GM15510 (cell line): ENCODE data around the gene TMPRSS5.

Source experiments
- POLR2A ChIP-seq: IDR thresholded peaks from 3 replicates; pipeline ENCODE4 v1.6.1; 2011; ENCODE audit warnings: borderline replicate concordance; ENCODE audit not compliant: insufficient read length; ENCODE audit errors: extremely low read depth

Gene TMPRSS5

DNA sequence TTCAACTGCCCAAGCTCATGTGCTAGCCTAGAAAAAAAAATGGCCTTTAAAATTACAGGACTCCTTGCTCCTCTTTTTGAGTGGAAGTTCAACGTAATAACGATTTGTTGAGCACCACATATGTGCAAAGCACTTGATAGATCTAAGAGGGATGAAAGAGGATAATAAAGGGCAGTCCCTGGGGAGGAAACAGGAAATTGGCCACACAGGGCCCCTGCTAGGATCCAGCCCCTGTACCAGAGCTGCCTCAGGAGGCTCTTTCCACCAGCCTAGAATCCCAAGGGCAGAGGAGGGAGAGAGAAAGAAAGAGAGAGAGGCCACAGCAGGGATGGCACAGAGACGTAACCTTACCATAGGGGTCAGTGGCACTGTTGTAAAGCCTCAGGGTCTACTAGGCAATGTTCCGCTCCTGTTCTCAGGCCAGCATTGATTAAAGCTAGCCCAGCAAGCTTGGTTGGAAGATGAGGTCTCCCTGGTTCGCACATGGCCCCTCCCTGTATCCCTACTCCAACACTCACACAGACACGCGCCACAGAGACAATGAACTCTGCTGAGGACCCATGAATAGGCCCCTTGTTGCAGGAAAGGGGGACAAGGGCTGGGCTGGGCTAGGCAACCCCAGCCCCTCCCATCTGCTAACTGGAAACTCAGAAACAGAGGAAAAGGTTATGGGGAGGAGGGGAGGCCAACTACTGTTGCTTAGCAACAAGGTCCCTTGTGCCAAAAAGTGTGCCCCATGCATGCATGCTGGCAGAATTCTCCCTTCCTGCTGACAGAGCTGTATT, at the start of gene TMPRSS5:
TMPRSS5 (minus strand) TSS at position 438 of the 785 bp plus-strand sequence; CDS start at position 354, 84 bp downstream.
- no peak for TF ChIP-seq POLR2A

DNA sequence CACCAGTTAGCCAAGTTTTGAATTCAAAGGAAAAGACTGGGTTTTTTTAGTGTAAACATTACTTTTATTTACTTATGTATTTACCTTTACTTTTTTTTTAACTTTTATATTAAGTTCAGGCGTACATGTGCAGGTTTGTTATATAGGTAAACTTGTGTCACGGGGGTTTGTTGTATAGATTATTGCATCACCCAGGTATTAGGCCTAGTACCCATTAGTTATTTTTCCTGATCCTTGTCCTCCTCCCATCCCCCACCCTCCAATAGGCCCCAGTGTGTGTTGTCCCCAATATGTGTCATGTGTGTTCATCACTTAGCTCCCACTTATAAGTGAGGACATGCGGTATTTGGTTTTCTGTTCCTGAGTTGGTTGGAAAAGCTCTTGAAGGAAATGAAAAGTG, 46.8 kb upstream of the TMPRSS5 start:
- TF ChIP-seq POLR2A, result no peak

DNA sequence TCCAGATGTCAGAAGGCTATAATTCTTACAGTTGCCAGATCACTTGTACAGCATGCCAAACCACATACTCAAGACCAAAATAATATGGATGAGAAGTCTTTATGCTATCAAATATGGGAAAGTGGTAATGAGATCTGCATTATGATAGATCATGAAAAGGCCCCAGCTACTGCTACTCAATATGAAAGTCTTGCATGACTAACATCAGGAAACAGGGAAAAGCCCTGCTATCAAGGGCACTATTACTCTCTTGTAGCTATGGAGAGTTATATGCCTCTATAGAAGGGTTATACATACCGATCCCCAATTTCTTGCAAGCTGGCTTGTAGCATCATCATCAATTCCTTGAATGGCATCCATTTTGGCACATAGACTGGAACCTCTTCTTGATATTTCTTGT, 30.2 kb upstream of the TMPRSS5 start:
- no peak for TF ChIP-seq POLR2A

DNA sequence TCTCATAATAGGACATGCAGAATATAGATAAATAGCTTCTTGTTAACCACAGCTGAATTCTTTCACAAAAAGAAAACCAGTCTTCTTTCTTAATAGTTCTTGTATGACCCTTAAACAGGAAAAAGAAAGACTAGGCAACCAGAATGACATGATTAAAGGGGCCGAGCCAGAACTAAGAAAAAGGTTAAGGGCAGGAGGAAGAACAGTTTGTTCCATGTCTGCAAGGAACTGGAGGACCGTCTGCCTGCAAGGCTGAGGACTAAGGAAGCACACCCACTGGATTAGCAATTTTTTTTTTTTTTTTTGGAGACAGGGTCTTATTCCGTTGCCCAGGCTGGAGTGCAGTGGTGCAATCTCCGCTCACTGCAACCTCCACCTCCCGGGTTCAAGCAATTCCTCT, 26.0 kb upstream of the TMPRSS5 start:
- TF ChIP-seq POLR2A, result no peak

DNA sequence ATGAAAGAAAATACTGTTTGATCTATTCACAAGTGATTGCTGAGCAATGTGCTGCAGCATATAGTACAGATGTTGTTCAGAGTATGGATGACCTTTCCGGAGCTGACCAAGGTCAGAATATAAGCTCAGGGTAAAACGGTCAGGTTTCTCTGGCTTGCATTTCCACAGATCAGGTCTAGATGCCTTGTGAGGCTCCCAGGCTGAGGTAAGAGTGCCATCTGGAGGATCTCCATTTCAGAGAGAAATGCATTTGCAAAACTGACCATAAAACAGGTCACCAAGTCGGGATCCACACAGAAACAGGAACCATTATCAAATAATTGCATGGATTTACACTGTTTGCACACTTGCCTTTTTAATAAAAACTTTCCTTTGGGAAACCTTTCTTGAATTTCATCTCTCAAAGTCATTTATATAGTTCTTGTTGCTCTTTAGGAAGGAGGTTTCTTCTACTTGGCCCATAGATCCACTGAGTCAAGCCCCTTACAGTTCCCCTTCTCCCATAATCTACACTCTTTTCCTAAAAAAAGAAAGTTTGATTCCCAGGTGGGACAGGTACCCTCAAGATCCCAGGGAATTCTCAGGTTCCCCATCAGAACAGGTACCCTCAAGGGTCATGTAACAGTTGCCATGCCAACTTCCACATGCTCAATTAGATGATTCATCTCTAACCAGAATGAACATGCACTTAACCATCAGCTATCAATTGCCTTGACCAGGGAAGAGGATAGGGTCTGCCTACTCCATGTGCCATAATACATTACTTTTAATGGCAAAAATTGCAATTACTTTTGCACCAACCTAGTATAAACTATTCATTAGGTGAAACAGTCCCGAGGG, 25.0 kb upstream of the TMPRSS5 start:
- no peak for TF ChIP-seq POLR2A

DNA sequence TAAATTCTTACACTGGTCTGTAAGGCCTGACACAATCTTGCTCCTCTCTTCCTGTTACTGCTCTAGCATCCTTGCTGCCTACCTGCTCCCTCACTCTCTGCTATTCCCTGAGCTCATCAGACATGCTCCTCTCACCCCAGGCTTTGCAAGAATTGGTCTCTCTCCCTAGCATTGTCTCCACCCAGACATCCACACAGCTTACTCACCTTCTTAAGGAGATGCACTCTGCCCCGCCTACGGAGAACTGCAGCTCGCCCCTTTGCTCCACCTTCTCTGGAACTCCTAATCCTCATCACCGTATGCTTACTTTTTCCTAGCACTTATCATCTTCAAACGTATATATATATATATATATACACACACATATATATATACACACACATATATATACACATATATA, 23.3 kb upstream of the TMPRSS5 start:
- no peak for TF ChIP-seq POLR2A

DNA sequence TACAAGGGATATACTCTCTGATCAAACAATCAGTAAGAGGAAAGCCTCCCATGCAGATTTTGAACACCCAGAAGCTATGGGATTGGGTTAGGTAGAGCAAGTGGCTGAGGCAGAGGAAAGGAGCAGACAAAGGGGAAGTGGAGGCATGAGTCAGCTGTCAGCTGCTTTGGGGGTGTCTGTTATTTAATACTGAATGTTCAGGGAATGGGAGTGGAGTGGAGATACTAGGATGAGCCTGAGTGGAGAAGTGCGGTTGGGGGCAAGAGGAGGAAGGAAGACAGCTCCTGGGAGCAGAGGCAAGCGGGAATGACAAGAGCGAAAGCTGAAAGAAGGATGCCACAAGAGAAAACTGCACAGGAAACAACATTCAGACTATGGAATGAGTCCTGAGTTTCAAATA, 22.7 kb upstream of the TMPRSS5 start:
- TF ChIP-seq POLR2A, result no peak

DNA sequence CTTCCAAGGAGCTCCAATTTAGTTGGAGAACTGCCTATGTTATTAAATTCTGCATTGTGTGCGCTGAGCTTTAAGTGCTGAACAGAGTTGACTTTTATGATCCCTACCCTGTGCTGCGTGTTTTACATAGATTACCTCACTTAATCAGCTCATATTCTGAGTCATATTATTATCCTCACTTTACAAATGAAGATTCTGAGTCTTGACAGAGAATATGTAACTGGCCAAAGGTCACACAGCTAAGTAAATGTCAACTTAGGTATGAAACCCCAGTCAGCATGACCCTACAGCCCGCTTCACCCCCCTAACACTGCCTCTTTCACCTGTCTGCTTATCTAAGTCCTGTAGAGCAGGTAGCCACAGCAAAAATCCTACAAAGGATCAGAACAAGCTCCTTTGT, 19.8 kb upstream of the TMPRSS5 start:
- no peak for TF ChIP-seq POLR2A

DNA sequence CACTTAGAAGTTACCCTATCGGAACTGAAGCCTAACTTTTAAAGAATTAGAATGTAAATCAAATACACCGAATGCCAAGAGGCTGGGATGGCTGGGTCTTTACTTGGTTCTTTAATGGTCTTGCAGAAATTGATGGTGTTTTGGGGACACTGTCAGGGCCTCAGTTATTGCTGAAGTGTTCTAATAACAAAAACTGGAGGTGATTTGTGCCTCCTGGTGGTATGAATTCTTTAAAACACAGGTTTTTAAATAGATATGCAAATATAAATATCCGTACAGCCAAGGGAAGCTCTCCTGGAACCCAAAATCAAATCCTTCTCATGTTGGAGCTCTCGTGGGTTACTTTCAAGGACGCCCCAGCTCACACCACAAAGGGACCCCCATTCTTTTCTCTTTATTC, 19.3 kb upstream of the TMPRSS5 start:
- TF ChIP-seq POLR2A, result no peak

DNA sequence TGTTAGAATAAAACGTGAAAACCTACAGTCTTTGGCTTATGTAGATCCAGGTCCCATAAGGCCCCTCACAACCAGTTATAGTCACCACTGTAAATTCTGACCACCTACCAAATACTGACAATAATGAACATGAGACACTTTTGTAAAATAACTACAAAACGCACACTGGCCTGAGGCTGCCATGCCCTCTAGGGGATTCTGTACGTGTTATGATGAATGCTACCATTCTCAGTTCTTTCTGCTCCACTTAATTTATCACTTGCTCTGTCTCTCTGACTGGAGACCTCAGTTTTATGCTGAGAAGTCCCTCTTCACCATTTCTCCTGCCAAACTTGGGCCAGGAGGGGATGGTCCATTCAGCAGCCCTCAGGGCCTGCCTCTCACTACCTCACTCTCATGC, 18.7 kb upstream of the TMPRSS5 start:
- TF ChIP-seq POLR2A, result no peak

DNA sequence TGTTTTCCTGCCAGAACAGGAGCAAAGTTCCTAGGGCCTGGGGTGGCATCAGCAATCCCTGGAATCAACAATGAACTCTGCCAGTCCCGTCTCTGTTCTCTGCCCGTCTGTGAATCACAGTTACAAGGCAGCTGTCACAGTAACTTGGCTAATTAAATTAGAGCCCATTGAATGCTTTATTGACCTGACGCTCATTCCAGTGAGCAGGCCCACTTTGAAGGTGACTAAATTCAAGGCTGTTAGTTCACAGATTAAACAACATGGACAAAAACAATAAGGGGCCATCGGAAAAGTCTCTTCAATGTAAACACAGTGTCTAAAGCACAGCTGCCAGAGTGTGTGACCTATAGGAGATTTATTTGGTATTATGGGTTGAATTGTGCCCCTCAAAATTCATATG, 17.7 kb upstream of the TMPRSS5 start:
- TF ChIP-seq POLR2A, result no peak

DNA sequence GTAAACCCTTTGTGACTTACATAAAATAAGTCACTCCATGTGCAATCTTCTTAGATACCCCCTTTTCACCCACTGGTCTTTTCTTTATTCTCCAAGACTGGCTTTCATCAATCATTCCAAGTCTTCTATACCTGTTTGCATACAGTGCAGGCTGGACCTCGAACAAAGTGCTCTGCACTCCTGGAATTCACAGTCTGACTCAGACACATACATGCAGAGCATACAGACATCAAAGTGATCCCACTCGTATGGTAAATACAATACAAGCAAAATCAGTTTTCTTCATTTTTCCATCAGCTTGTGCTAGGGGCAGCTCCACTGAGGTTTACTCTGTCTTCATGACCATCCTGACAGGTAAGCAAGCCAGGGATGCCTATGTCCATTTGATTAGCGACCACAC, 16.8 kb upstream of the TMPRSS5 start:
- TF ChIP-seq POLR2A, result no peak

DNA sequence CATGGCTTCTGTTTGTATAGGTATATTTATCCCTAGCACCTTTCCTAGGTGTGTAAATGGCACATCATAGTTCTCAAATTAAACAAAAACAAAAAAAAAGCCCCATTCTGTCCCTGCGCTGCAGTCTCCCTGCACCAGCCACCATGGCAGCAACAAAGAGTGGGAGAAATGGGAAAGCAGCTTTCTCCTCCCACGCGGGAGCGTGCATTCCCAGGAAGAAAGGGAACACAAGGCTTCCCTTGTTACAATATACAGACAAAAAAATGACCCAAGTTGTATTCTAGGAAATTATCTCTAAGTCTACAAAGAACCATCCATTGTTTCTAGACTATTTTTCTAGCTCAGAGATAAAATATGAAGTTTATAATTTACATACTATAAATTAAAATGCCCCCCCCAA, 16.1 kb upstream of the TMPRSS5 start:
- no peak for TF ChIP-seq POLR2A

DNA sequence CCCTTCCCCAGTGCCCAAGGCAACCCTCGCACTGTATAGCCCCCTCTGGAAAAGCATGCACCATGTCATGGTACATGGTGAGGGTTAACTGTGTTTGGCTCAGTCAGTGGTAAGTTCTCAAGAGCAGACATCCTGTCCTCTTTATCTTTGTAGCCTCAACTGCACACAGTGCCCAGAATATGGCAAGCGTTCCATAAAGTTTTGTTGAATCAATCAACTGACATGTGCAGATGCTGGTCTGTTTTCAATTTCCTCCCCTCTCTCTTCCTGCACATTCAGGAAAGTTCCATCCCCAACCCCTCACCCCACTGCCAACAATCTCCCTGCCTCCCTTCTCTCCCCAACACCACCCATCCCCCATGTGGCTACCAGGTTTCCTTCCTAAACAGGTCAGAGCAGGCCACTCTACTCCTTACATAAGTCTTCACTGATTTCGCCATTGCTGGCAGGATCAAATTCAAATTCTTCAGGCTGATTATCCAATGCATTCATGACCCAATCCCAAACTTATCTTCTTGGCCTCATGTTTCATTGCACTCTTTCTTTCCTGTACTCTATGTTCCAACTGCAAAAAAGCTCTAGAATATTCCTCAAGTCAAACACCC, 15.5 kb upstream of the TMPRSS5 start:
- TF ChIP-seq POLR2A, result no peak

DNA sequence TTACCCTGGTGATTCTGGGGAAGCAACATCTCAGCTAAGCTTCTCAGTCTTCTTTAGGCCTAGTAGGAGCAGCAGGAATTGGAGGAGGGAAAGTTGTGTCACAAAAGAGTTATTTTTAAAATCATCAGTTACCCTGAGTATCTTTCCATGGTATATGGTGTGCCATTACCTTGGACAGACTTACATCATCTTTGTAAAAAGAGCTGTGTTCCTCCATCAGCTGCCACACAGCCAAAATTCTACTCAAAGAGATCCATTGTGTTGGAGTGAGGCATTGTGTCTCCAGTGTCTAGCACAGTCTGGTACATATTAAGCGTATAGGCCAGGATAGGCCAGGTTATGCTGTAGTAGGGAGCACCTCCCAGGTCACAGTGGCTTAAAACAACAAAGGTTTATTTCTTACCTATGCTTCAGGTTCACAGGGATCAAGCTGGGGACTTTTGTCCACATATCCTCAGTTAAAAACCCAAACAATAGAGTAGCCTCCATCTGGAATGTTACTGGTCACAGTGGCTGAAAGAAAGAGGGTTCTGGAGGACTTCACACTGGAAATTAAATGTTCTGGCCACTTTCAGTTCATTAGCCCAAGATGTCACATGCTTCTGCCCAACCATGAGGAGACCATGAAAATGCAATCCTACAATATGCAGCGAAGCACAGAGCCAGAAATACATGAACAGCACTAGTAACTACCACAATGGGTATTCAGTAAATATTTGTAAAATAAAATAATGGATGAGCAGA, 9.9 kb upstream of the TMPRSS5 start:
- TF ChIP-seq POLR2A, result no peak
